Suprapubic skin (tissue), 4 donors: ENCODE data around the gene GZF1. TPM values are rescaled to one million over a fixed set of nuclear protein-coding genes. Genes with fewer than 3 reads are reported as not detected.

Source experiments
- DNase-seq, 2 donors: peaks; one replicate each; pipeline ENCODE4 v3.0.0-alpha.2; 2019; ENCODE audit warnings: low spot score in 2 of 2
- H3K27ac ChIP-seq: fragments of 200-600 bp; sonication (generic); one replicate; pipeline ENCODE4 v1.5.1; 2019
- H3K27me3 ChIP-seq: fragments of 200-600 bp; sonication (generic); one replicate; pipeline ENCODE4 v1.5.1; 2019
- H3K36me3 ChIP-seq: fragments of 200-600 bp; sonication (generic); one replicate; pipeline ENCODE4 v1.5.1; 2019
- H3K4me1 ChIP-seq: fragments of 200-600 bp; sonication (generic); one replicate; pipeline ENCODE4 v1.5.1; 2019
- H3K4me3 ChIP-seq: fragments of 200-600 bp; sonication (generic); one replicate; pipeline ENCODE4 v1.5.1; 2019; ENCODE audit warnings: mild to moderate bottlenecking
- H3K9me3 ChIP-seq: fragments of 200-600 bp; sonication (generic); one replicate; pipeline ENCODE4 v1.5.1; 2019
- EP300 ChIP-seq: sonication (generic); formaldehyde crosslinking; IDR thresholded peaks from one replicate; pipeline ENCODE4 v1.6.1; 2017; ENCODE audit warnings: antibody characterized with exemption
- POLR2A ChIP-seq, 2 donors: fragments of 450-650 bp; IDR thresholded peaks; one replicate each; pipeline ENCODE4 v1.6.1; 2017; ENCODE audit warnings: antibody characterized with exemption in 2 of 2, mild to moderate bottlenecking in 2 of 2, moderate library complexity in 2 of 2
- POLR2AphosphoS5 ChIP-seq, 3 donors: sonication (generic); formaldehyde crosslinking; IDR thresholded peaks; one replicate each; pipeline ENCODE4 v1.6.1; 2017; ENCODE audit warnings: antibody characterized with exemption in 3 of 3
- WGBS: methylation state at CpG from one replicate; pipeline ENCODE4 v1.1.5; 2018; 5-methylcytosine and 5-hydroxymethylcytosine counted together
- total RNA-seq, 4 donors: library from RNA; depleted of rRNA; stranded (reverse); fragments of >200 nt; gene quantifications; one replicate each; pipeline ENCODE4 v1.1.0, GENCODE V29; 2016
- TF ChIP-seq, protein P1 (sequence below), 2 donors: fragments of 200-600 bp in 1 of 2; fragments of 450-650 bp in 1 of 2; sonication (generic) in 1 of 2; IDR thresholded peaks; one replicate each; pipeline ENCODE4 v1.5.1; 2016 to 2019; ENCODE audit warnings: antibody characterized with exemption in 2 of 2, mild to moderate bottlenecking in 1 of 2, moderate library complexity in 1 of 2

The GZF1 gene
- total RNA-seq, 4 donors from 2014 or later: 11.1 to 19.1 (median 15.2) TPM

DNA sequence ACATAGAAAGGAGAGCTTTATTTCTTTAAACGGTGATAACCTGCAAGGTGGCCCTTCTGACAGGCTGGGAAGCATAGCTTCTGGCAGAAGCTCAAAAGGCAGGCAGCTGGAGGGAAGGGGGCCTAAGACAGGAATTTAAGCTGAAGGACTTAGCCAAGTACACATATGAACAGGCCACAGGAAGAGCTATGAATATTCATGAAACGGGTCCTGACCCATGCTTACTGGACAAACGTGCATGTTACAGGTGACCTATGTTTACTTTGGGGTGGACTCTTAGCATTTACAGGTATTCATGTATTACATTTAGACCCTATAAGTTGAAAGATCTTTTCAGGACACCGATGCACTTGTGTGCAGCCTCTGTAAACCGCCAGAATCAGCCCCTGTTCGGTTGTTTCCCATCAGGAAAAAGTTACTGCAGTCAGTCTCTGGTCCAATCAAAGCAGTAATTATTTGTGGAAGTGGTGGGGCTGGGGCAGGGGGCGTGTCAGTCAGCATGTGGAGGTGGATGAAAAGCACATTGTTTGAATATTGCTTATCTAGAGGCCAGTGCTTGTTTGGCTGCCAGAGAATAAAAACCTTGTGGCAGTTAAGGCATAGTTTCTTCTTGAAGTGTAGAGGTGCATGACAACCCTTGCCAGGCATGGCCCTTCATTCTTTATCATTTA lies 2.9 kb upstream of the GZF1 start:
- peak overlapping the region; percentile 95 for H3K27ac ChIP-seq
- TF ChIP-seq, protein P1, sequence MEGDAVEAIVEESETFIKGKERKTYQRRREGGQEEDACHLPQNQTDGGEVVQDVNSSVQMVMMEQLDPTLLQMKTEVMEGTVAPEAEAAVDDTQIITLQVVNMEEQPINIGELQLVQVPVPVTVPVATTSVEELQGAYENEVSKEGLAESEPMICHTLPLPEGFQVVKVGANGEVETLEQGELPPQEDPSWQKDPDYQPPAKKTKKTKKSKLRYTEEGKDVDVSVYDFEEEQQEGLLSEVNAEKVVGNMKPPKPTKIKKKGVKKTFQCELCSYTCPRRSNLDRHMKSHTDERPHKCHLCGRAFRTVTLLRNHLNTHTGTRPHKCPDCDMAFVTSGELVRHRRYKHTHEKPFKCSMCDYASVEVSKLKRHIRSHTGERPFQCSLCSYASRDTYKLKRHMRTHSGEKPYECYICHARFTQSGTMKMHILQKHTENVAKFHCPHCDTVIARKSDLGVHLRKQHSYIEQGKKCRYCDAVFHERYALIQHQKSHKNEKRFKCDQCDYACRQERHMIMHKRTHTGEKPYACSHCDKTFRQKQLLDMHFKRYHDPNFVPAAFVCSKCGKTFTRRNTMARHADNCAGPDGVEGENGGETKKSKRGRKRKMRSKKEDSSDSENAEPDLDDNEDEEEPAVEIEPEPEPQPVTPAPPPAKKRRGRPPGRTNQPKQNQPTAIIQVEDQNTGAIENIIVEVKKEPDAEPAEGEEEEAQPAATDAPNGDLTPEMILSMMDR (IDR thresholded peaks at IDR 0.05): no peak
- TF ChIP-seq POLR2AphosphoS5 (IDR thresholded peaks at IDR 0.05) (no peak), EP300 (no peak), POLR2A (IDR thresholded peaks at IDR 0.05) (no peak)
- H3K27me3 ChIP-seq: no peaks in the 10 kb centered on the region
- no peak for DNase-seq
- H3K9me3 ChIP-seq: no peaks in the 10 kb centered on the region
- no peak overlapping the region for H3K4me3 ChIP-seq
- 61% methylated on average over 7 of the region's 7 CpGs for WGBS
- peaks cover 23% of the 10 kb centered on the region for H3K36me3 ChIP-seq
- peaks cover 41% of the 10 kb centered on the region for H3K4me1 ChIP-seq

DNA sequence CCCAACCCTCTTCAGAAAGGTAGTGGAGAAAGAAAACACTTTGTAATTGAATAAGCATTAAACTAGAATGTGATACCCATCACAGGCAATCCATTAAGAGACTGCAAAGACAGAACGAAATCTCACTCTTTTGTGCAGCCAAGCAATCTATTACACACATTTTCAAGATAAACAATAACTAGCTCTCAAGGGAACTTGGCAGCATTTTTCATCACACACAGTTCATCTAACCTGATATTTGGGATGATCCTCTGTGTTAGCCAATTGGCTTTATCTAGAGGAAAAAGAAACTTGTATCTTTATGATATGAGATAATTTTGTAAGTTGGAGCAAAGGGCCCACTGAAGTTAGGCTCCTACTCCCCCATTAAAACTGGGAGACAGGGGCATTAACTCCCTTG lies 1.5 kb upstream of the GZF1 start:
- 83% methylated on average over 1 of the region's 1 CpG for whole genome bisulfite sequencing
- TF ChIP-seq EP300 (no peak), POLR2AphosphoS5 (IDR thresholded peaks at IDR 0.05) (no peak), POLR2A (IDR thresholded peaks at IDR 0.05) (no peak)
- TF ChIP-seq, protein P1 (IDR thresholded peaks at IDR 0.05): no peak
- no peaks in the 10 kb centered on the region for H3K9me3 ChIP-seq
- peaks cover 17% of the 10 kb centered on the region for H3K36me3 ChIP-seq
- peak overlapping the region; percentile 93 for H3K27ac ChIP-seq
- no peaks in the 10 kb centered on the region for H3K27me3 ChIP-seq
- peak overlapping the region; percentile 91 for H3K4me3 ChIP-seq
- H3K4me1 ChIP-seq: peaks cover 43% of the 10 kb centered on the region
- no peak for DNase-seq

DNA sequence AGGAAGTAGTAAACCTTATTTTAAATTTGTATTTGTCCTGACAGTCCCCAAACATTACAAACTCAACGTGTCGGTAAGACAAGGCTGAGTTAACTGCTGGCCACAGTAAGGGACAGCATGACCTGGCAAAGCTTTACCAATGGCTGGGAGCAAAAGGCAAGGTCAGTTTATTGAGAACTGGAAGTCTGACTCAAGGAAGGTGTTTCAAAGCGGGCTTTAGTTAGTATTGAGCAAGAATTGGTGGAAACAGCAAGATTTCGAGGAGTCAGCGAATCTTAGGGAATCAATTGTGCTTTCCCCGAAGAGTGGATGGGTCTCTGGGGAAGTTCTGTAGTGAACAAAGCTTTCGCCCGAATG lies 885 bp upstream of the GZF1 start:
- DNase-seq: no peak
- H3K9me3 ChIP-seq: no peaks in the 10 kb centered on the region
- no peak for TF ChIP-seq EP300
- TF ChIP-seq POLR2AphosphoS5 (IDR thresholded peaks at IDR 0.05): no peak
- TF ChIP-seq, protein P1 (IDR thresholded peaks at IDR 0.05): no peak
- no peak for TF ChIP-seq POLR2A (IDR thresholded peaks at IDR 0.05)
- H3K4me3 ChIP-seq: peak overlapping the region; percentile 91
- 2% methylated on average over 6 of the region's 8 CpGs for WGBS
- H3K27ac ChIP-seq: peak overlapping the region; percentile 93
- no peaks in the 10 kb centered on the region for H3K27me3 ChIP-seq
- H3K4me1 ChIP-seq: peaks cover 48% of the 10 kb centered on the region
- peaks cover 14% of the 10 kb centered on the region for H3K36me3 ChIP-seq

DNA sequence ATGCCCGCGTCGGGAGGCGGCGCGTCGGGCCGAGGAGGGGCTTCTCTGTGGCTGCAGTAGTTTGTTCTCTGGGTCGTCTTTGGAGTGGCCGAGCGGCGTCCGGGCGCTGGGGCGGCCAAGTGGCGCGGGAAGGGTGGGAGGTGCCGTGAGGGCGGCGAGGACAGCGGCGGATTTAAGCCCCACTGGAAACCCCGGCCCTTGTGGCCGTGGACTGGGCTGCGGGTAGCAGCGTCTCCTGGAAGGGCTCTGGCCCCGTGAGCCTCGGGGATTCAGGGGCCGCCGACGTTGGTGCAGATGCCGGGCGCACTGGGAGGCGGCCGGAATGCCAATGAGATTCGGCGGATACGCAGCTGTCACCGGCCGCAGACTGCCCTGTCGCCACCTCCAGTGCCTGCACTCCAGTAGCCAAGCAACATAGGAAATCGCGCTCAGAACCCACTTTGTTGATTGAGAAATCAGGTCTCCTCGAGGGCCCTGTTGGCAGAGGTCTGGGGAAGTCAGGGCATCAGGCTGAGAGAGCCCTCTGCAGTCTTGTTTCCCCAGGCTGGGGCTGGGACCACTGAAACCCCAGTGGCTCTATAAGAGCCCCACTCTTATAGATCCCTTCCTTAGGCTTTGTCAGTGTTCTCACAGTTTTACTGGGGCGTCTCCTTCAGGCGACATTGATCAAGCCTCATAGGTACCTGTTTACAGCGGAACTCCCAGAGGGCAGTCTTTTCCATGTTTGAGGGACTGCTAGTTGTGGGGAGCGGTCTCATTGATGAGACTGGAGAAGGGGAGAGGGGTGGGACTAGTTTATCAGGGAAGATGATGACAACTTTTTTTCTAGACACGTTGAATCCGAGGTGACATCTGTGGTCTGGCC lies 642 bp downstream of the GZF1 start:
- peak overlapping the region; percentile 93 for H3K27ac ChIP-seq
- peak overlapping the region; percentile 91 for H3K4me3 ChIP-seq
- WGBS: 16% methylated on average over 11 of the region's 50 CpGs
- H3K9me3 ChIP-seq: no peaks in the 10 kb centered on the region
- no peaks in the 10 kb centered on the region for H3K27me3 ChIP-seq
- peak in 1 of 2 donors; percentile 84 for DNase-seq
- peaks cover 11% of the 10 kb centered on the region for H3K36me3 ChIP-seq
- TF ChIP-seq, protein P1 (IDR thresholded peaks at IDR 0.05): no peak
- TF ChIP-seq POLR2AphosphoS5 (IDR thresholded peaks at IDR 0.05): peak in 1 of 3 donors; percentile 12
- peaks cover 52% of the 10 kb centered on the region for H3K4me1 ChIP-seq

DNA sequence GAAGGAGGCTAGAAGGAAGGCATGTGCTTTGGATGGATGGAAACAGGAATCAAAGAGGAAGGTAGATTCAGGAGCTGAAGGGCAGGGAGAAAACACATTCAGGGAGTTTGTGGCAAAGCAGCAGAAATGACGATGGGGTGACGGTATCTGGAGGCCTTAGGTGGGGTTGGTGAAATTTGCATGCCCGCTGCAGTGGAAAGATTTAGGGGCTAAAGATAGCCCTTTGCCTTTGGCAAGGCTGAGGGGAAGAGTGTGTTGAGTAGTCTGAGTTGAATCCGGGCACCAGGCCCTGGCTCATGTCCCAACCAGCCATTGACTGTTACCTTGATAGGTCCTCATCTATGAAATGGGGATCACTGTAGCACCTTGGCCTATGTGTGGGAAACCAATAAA lies 1.3 kb downstream of the GZF1 start:
- Histone ChIP-seq H3K9me3 (no peaks in the 10 kb centered on the region), H3K4me3 (peak overlapping the region; percentile 91), H3K27me3 (no peaks in the 10 kb centered on the region), H3K4me1 (peaks cover 51% of the 10 kb centered on the region), H3K27ac (peak overlapping the region; percentile 93), H3K36me3 (peaks cover 11% of the 10 kb centered on the region)
- no peak for DNase-seq
- TF ChIP-seq, protein P1 (IDR thresholded peaks at IDR 0.05): no peak
- TF ChIP-seq POLR2AphosphoS5 (IDR thresholded peaks at IDR 0.05) (no peak), POLR2A (IDR thresholded peaks at IDR 0.05) (no peak), EP300 (no peak)
- 42% methylated on average over 4 of the region's 4 CpGs for WGBS
